OCI-LY7 (cell line): ENCODE data around the gene TRAM2. TPM values are rescaled to one million over a fixed set of nuclear protein-coding genes. Genes with fewer than 3 reads are reported as not detected.

ENCODE experiments used
- BruUV-seq: library from RNA; stranded (reverse); fragments of 400-500 nt; replicated peaks from 2 replicates; lab custom pipeline; 2021; lab: Mats Ljungman, UMichigan
- CTCF ChIA-PET: fragments of 300-600 bp; sonication (Branson Sonifier 250); formaldehyde crosslinking; loops from one replicate; lab custom pipeline; 2022; ENCODE audit warnings: antibody characterized with exemption; ENCODE audit not compliant: unreplicated experiment; lab: Charles Lee
- POLR2A ChIA-PET: fragments of 300-600 bp; sonication (Branson Sonifier 250); formaldehyde crosslinking; loops from one replicate; lab custom pipeline; 2022; ENCODE audit warnings: antibody characterized with exemption; lab: Charles Lee
- DNase-seq: peaks from one replicate; pipeline ENCODE4 v3.0.0-alpha.2; 2015; ENCODE audit warnings: low spot score
- H2AFZ ChIP-seq: fragments of 200-600 bp; sonication (generic), shearing (Covaris generic); 2 replicates; pipeline ENCODE4 v1.6.1; 2014; ENCODE audit warnings: mild to moderate bottlenecking, antibody characterized with exemption, low read length, moderate library complexity
- H3K27ac ChIP-seq: fragments of 200-600 bp; sonication (generic); 2 replicates; pipeline ENCODE4 v1.5.1; 2014; ENCODE audit warnings: mixed run types, low read depth, mild to moderate bottlenecking, moderate library complexity, low read length, inconsistent platforms; ENCODE audit not compliant: poor library complexity, severe bottlenecking
- H3K36me3 ChIP-seq: fragments of 200-600 bp; sonication (generic); 2 replicates; pipeline ENCODE4 v1.6.1; 2014; ENCODE audit warnings: mild to moderate bottlenecking, antibody characterized with exemption, low read length, moderate library complexity, mixed read lengths; ENCODE audit not compliant: insufficient read depth
- H3K4me1 ChIP-seq: fragments of 200-600 bp; sonication (generic); 2 replicates; pipeline ENCODE4 v1.5.1; 2014; ENCODE audit warnings: mild to moderate bottlenecking, low read length; ENCODE audit not compliant: insufficient read depth, poor library complexity, severe bottlenecking
- H3K4me2 ChIP-seq: fragments of 200-600 bp; sonication (generic); 2 replicates; pipeline ENCODE4 v1.6.1; 2014; ENCODE audit warnings: mild to moderate bottlenecking, low read length
- H3K4me3 ChIP-seq: fragments of 200-600 bp; sonication (generic); 2 replicates; pipeline ENCODE4 v1.5.1; 2014; ENCODE audit warnings: mild to moderate bottlenecking, low read depth, low read length; ENCODE audit not compliant: poor library complexity, severe bottlenecking
- H3K79me2 ChIP-seq: fragments of 200-600 bp; sonication (generic); 2 replicates; pipeline ENCODE4 v1.6.1; 2016; ENCODE audit warnings: low read depth, mild to moderate bottlenecking, low read length, moderate library complexity, mixed read lengths; ENCODE audit not compliant: insufficient read depth
- H3K9me2 ChIP-seq: fragments of 200-600 bp; sonication (generic); 2 replicates; pipeline ENCODE4 v1.6.1; 2016; ENCODE audit warnings: mild to moderate bottlenecking, low read length, mixed read lengths; ENCODE audit not compliant: insufficient read depth
- H3K9me3 ChIP-seq: fragments of 200-600 bp; sonication (generic); 2 replicates; pipeline ENCODE4 v1.6.1; 2014; ENCODE audit warnings: mild to moderate bottlenecking, mixed run types, low read length, mixed read lengths
- H4K20me1 ChIP-seq: fragments of 200-600 bp; sonication (generic); 2 replicates; pipeline ENCODE4 v1.6.1; 2014; ENCODE audit warnings: mild to moderate bottlenecking, antibody characterized with exemption, low read length, moderate library complexity, mixed read lengths; ENCODE audit not compliant: insufficient read depth
- EZH2phosphoT487 ChIP-seq: fragments of 200-600 bp; sonication (generic); IDR thresholded peaks from 2 replicates; pipeline ENCODE4 v1.6.1; 2018; ENCODE audit warnings: low read depth, borderline replicate concordance, mild to moderate bottlenecking, mixed run types, antibody characterized with exemption, low read length, moderate library complexity, mixed read lengths
- intact Hi-C: fragments of 100-400 bp; cut with micrococcal nuclease; formaldehyde crosslinking; loops from one replicate; pipeline ENCODE4 v1.10.0; 2022; ENCODE audit not compliant: unreplicated experiment
- total RNA-seq, 2 experiments: library from RNA; depleted of rRNA in 1 of 2; stranded (reverse); fragments of >200 nt in 1 of 2; shearing (Covaris generic) in 1 of 2; gene quantifications; 2 replicates each; pipeline ENCODE4 v1.2.3, GENCODE V29; 2014 to 2022
- TF ChIP-seq, protein P1 (sequence below): fragments of 200-600 bp; sonication (generic); conservative IDR thresholded peaks from 2 replicates; pipeline ENCODE4 v1.5.1; 2014; ENCODE audit warnings: mild to moderate bottlenecking, antibody characterized with exemption, low read length, moderate library complexity, mixed read lengths

Gene TRAM2
- total RNA-seq, 2 experiments from 2014 or later: 19.3 to 38.2 TPM

DNA sequence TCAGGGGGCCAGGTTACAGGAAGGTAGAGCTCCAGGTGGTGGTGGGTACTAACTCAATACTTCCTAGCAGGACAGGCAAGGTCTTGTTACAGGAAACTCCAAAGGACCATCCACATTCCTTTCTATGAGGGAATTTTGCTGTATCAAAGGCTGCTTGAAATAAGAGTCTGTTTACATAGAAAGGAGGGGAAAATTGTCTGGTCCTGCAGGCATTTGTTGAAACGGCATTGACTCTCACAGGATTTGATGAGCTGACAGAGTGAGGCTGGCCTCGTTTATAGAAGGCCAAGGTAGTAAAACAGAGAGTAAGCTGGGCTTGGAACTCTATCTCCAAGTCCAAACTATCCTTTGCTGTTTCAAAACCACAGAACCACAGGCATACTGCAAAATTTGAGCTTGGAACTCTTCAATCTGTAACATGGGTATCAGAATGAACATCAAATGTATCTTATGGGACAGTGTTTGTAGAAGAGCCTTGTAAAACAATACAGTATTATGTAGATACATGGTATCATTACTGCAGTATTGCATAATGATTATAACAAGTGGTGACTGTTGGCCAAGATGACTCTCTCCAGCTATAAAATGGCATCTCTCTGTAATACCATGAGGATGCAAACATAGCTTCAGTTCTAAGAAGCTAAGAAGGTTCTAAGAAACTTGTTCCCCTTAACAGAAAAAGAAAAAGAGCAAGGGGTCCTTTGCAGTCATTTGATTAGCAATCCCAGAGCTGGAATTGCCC lies 61.5 kb downstream of the TRAM2 start:
- no peak overlapping the region for H3K4me2 ChIP-seq
- CTCF ChIA-PET: interaction anchor here (0.5 kb wide), 2 partner anchors 9 to 108 kb away, joined by 3 read pairs; no protein-coding TSS in a partner anchor
- no peak for DNase-seq
- H2AFZ ChIP-seq: no peak overlapping the region
- H3K79me2 ChIP-seq: no peaks in the 10 kb centered on the region
- H3K9me2 ChIP-seq: no peaks in the 10 kb centered on the region
- intact Hi-C loops: no loop called here
- no peaks in the 10 kb centered on the region for H3K4me1 ChIP-seq
- H3K36me3 ChIP-seq: peaks cover 82% of the 10 kb centered on the region
- POLR2A ChIA-PET: interaction anchor here (0.6 to 1.3 kb wide), 3 partner anchors 19 to 92 kb away, joined by 3 to 4 read pairs (median 3); no protein-coding TSS in a partner anchor
- H4K20me1 ChIP-seq: no peaks in the 10 kb centered on the region
- no peak overlapping the region for H3K4me3 ChIP-seq
- no peak overlapping the region for H3K27ac ChIP-seq
- H3K9me3 ChIP-seq: no peaks in the 10 kb centered on the region
- no TSS peak for BruUV-seq
- no peak for TF ChIP-seq EZH2phosphoT487
- TF ChIP-seq, protein P1, sequence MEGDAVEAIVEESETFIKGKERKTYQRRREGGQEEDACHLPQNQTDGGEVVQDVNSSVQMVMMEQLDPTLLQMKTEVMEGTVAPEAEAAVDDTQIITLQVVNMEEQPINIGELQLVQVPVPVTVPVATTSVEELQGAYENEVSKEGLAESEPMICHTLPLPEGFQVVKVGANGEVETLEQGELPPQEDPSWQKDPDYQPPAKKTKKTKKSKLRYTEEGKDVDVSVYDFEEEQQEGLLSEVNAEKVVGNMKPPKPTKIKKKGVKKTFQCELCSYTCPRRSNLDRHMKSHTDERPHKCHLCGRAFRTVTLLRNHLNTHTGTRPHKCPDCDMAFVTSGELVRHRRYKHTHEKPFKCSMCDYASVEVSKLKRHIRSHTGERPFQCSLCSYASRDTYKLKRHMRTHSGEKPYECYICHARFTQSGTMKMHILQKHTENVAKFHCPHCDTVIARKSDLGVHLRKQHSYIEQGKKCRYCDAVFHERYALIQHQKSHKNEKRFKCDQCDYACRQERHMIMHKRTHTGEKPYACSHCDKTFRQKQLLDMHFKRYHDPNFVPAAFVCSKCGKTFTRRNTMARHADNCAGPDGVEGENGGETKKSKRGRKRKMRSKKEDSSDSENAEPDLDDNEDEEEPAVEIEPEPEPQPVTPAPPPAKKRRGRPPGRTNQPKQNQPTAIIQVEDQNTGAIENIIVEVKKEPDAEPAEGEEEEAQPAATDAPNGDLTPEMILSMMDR: no peak

DNA sequence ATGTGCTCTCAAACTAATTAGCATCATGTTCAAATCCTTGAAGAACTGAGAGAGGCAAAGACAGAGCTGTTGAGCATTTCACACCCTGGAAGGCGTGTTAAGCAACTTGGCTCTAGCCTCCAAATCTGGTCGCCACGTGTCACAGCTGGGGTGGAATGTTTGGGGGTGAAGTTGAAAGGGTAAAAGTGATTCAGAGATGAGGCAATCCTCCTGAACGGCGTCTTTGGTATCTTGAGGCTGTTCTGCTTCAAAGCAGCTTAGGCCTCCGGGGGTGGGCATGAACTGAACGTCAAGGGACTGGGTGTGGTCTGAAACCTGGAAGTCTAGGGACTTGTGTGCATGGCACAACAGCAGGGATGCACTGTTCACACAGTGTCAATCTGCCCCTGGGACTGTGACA lies 62.3 kb downstream of the TRAM2 start:
- H2AFZ ChIP-seq: no peak overlapping the region
- intact Hi-C loops: no loop called here
- POLR2A ChIA-PET: interaction anchor here (1.3 kb wide), 1 partner anchor 20 kb away, joined by 4 read pairs; no protein-coding TSS in a partner anchor
- DNase-seq: no peak
- peaks cover 4% of the 10 kb centered on the region for H3K4me1 ChIP-seq
- no peaks in the 10 kb centered on the region for H3K79me2 ChIP-seq
- H3K9me2 ChIP-seq: no peaks in the 10 kb centered on the region
- peaks cover 84% of the 10 kb centered on the region for H3K36me3 ChIP-seq
- no peaks in the 10 kb centered on the region for H3K9me3 ChIP-seq
- TF ChIP-seq, protein P1: no peak
- no peak for TF ChIP-seq EZH2phosphoT487
- CTCF ChIA-PET: no interaction called here
- BruUV-seq: no TSS peak
- H3K27ac ChIP-seq: no peak overlapping the region
- no peak overlapping the region for H3K4me3 ChIP-seq
- H4K20me1 ChIP-seq: no peaks in the 10 kb centered on the region
- no peak overlapping the region for H3K4me2 ChIP-seq

DNA sequence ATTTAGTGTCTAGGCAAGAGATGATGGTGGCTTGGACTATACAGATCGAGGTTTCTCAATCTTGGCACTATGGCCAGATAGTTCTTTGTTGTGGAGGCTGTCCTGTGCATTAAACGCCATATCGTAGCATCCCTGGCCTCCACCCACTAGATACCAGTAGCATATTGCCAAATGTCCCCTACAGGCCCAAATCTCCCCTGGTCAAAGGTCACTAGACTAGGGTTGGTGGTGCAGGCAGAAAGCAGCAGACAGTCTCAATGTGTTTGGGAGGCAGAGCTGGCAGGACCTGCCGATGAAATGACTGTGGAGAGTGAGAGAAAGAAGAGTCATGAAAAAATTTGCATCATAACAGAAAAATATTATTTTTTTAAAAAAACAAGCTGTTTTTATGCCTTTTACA lies 63.0 kb downstream of the TRAM2 start:
- no peak overlapping the region for H3K27ac ChIP-seq
- no peaks in the 10 kb centered on the region for H3K79me2 ChIP-seq
- no peaks in the 10 kb centered on the region for H3K9me3 ChIP-seq
- no peak overlapping the region for H3K4me2 ChIP-seq
- TF ChIP-seq, protein P1: no peak
- no peak for TF ChIP-seq EZH2phosphoT487
- peaks cover 87% of the 10 kb centered on the region for H3K36me3 ChIP-seq
- POLR2A ChIA-PET: no interaction called here
- CTCF ChIA-PET: no interaction called here
- no peaks in the 10 kb centered on the region for H3K9me2 ChIP-seq
- no TSS peak for BruUV-seq
- no peak overlapping the region for H3K4me3 ChIP-seq
- intact Hi-C loops: no loop called here
- no peak for DNase-seq
- H3K4me1 ChIP-seq: peaks cover 4% of the 10 kb centered on the region
- H2AFZ ChIP-seq: no peak overlapping the region
- H4K20me1 ChIP-seq: no peaks in the 10 kb centered on the region
